SK-N-SH (cell line): ENCODE results near the gene UBAP1L. TPM values are rescaled to one million over a fixed set of nuclear protein-coding genes. Genes with fewer than 3 reads are reported as not detected.
A peak's percentile ranks its signal among the peaks of the same experiment; 100 is the strongest.

Experiments
- CTCF ChIA-PET: fragments of 300-600, 350-600 bp; formaldehyde crosslinking; extraction: SDS; loops from one replicate; lab custom pipeline; 2021; lab: Yijun Ruan, JAX
- POLR2A ChIA-PET: fragments of 350-600 bp; sonication (Branson Sonifier 250); formaldehyde crosslinking; extraction: SDS; loops from one replicate; lab custom pipeline; 2020; ENCODE audit warnings: antibody characterized with exemption, inconsistent platforms; lab: Yijun Ruan, JAX
- DNase-seq: peaks from one replicate; pipeline ENCODE4 v3.0.0; 2012
- H2AFZ ChIP-seq: fragments of 200-600 bp; sonication (generic); 2 replicates; pipeline ENCODE4 v1.8.1; 2016; ENCODE audit warnings: antibody characterized with exemption, mild to moderate bottlenecking, low read depth
- H3F3A ChIP-seq: fragments of 200-600 bp; sonication (generic); replicated peaks from 2 replicates; pipeline ENCODE3; 2016; ENCODE audit warnings: antibody characterized with exemption, mild to moderate bottlenecking; ENCODE audit not compliant: insufficient read depth
- H3K27ac ChIP-seq, 2 experiments: fragments of 200-500 bp in 1 of 2; fragments of 200-600 bp in 1 of 2; sonication (Bioruptor generic) in 1 of 2; sonication (generic), shearing (Covaris generic) in 1 of 2; 2 replicates each; pipeline versions ENCODE4 v1.5.1 to v1.6.1; 2014 to 2016; ENCODE audit warnings: low read depth in 2 of 2, inconsistent platforms in 1 of 2, low read length in 1 of 2, mild to moderate bottlenecking in 1 of 2, mixed read lengths in 1 of 2
- H3K27me3 ChIP-seq: fragments of 200-600 bp; sonication (generic), shearing (Covaris generic); 2 replicates; pipeline ENCODE4 v1.6.1; 2016; ENCODE audit warnings: mixed run types; ENCODE audit not compliant: insufficient read depth
- H3K36me3 ChIP-seq, 2 experiments: fragments of 200-500 bp in 1 of 2; fragments of 200-600 bp in 1 of 2; sonication (Bioruptor generic) in 1 of 2; sonication (generic) in 1 of 2; replicated peaks in 1 of 2; 2 replicates each; pipeline versions ENCODE3 to v1.5.1; 2014 to 2016; ENCODE audit warnings: low read length in 1 of 2, mild to moderate bottlenecking in 1 of 2; ENCODE audit not compliant: insufficient read depth in 2 of 2, control insufficient read depth in 1 of 2
- H3K4me1 ChIP-seq, 2 experiments: fragments of 200-500 bp in 1 of 2; fragments of 200-600 bp in 1 of 2; sonication (Bioruptor generic) in 1 of 2; sonication (generic), shearing (Covaris generic) in 1 of 2; 2 replicates each; pipeline versions ENCODE4 v1.5.1 to v1.6.1; 2014 to 2016; ENCODE audit warnings: low read depth in 1 of 2, low read length in 1 of 2, mixed run types in 1 of 2; ENCODE audit not compliant: insufficient read depth in 2 of 2, control insufficient read depth in 1 of 2
- H3K4me2 ChIP-seq: fragments of 200-600 bp; sonication (generic), shearing (Covaris generic); 2 replicates; pipeline ENCODE4 v1.6.1; 2017; ENCODE audit warnings: mixed run types
- H3K4me3 ChIP-seq, 2 experiments: fragments of 200-500 bp in 1 of 2; fragments of 200-600 bp in 1 of 2; sonication (Bioruptor generic) in 1 of 2; sonication (generic), shearing (Covaris generic) in 1 of 2; 2 replicates each; pipeline versions ENCODE4 v1.5.1 to v1.8.1; 2014 to 2016; ENCODE audit warnings: low read depth in 2 of 2, inconsistent platforms in 1 of 2, low read length in 1 of 2, mild to moderate bottlenecking in 1 of 2, mixed read lengths in 1 of 2, moderate library complexity in 1 of 2
- H3K79me2 ChIP-seq: fragments of 200-600 bp; sonication (generic); 2 replicates; pipeline ENCODE4 v1.8.1; 2017; ENCODE audit warnings: mild to moderate bottlenecking; ENCODE audit not compliant: insufficient read depth
- H3K9ac ChIP-seq: fragments of 200-600 bp; sonication (generic); 2 replicates; pipeline ENCODE4 v1.6.1; 2017; ENCODE audit warnings: mixed run types
- H3K9me2 ChIP-seq: fragments of 200-600 bp; sonication (generic); 2 replicates; pipeline ENCODE4 v1.6.1; 2017; ENCODE audit warnings: mixed run types
- H3K9me3 ChIP-seq: fragments of 200-600 bp; sonication (generic); 2 replicates; pipeline ENCODE4 v1.6.1; 2017; ENCODE audit warnings: mixed run types, mild to moderate bottlenecking, moderate library complexity
- H4K20me1 ChIP-seq: fragments of 200-600 bp; sonication (generic); 2 replicates; pipeline ENCODE4 v1.6.1; 2017; ENCODE audit warnings: mild to moderate bottlenecking, mixed run types; ENCODE audit not compliant: insufficient read depth
- CHD2 ChIP-seq: fragments of 150-350 bp; IDR thresholded peaks from 2 replicates; pipeline ENCODE4 v1.6.1; 2018; ENCODE audit warnings: low read length; ENCODE audit not compliant: partially characterized antibody
- EZH2phosphoT487 ChIP-seq: fragments of 200-600 bp; sonication (generic); IDR thresholded peaks from 2 replicates; pipeline ENCODE4 v1.6.1; 2017; ENCODE audit warnings: low read depth, mixed run types, mild to moderate bottlenecking, antibody characterized with exemption, moderate library complexity, borderline replicate concordance
- FOXM1 ChIP-seq: IDR thresholded peaks from 2 replicates; pipeline ENCODE4 v1.4.0; 2012; ENCODE audit warnings: low read depth, mild to moderate bottlenecking
- JUND ChIP-seq: IDR thresholded peaks from 2 replicates; pipeline ENCODE4 v1.4.0; 2012
- MEF2A ChIP-seq: IDR thresholded peaks from 2 replicates; pipeline ENCODE4 v1.4.0; 2012; ENCODE audit warnings: low read depth, borderline replicate concordance
- MXI1 ChIP-seq: IDR thresholded peaks from 2 replicates; pipeline ENCODE4 v1.6.1; 2012; ENCODE audit warnings: mild to moderate bottlenecking, low read depth, low read length, improper control_type of control experiment
- NFIC ChIP-seq: IDR thresholded peaks from 2 replicates; pipeline ENCODE4 v1.4.0; 2012; ENCODE audit warnings: borderline replicate concordance
- POLR2AphosphoS5 ChIP-seq: IDR thresholded peaks from 2 replicates; pipeline ENCODE4 v1.6.1; 2012; ENCODE audit warnings: low read depth, low read length
- RFX5 ChIP-seq: IDR thresholded peaks from 2 replicates; pipeline ENCODE4 v1.6.1; 2012; ENCODE audit warnings: mild to moderate bottlenecking, improper control_type of control experiment, low read length
- RXRA ChIP-seq: IDR thresholded peaks from 2 replicates; pipeline ENCODE4 v1.4.0; 2012; ENCODE audit warnings: low read depth, mild to moderate bottlenecking, borderline replicate concordance
- SIN3A ChIP-seq: IDR thresholded peaks from 2 replicates; pipeline ENCODE4 v1.6.1; 2012; ENCODE audit warnings: low read depth, mild to moderate bottlenecking, low read length, moderate library complexity, borderline replicate concordance
- SMC3 ChIP-seq: IDR thresholded peaks from 2 replicates; pipeline ENCODE4 v1.6.1; 2012; ENCODE audit warnings: low read depth, low read length, improper control_type of control experiment
- TCF12 ChIP-seq: IDR thresholded peaks from 2 replicates; pipeline ENCODE4 v1.4.0; 2012
- TEAD4 ChIP-seq: IDR thresholded peaks from 2 replicates; pipeline ENCODE4 v1.4.0; 2012; ENCODE audit warnings: mild to moderate bottlenecking, borderline replicate concordance; ENCODE audit not compliant: insufficient read depth
- YY1 ChIP-seq: IDR thresholded peaks from 2 replicates; pipeline ENCODE4 v1.4.0; 2012; ENCODE audit warnings: low read depth, mild to moderate bottlenecking
- WGBS: methylation state at CpG from one replicate; pipeline ENCODE4 v1.1.6; 2017; ENCODE audit warnings: low lambda C conversion rate; 5-methylcytosine and 5-hydroxymethylcytosine counted together
- polyA plus RNA-seq, 3 experiments: library from polyadenylated mRNA; depleted of rRNA; stranded (reverse); fragments of >200 nt; gene quantifications; 2 replicates each; pipeline ENCODE4 v1.2.3, GENCODE V29; 2012
- TF ChIP-seq, protein P1 (sequence below): IDR thresholded peaks from 2 replicates; pipeline ENCODE4 v1.6.1; 2012; ENCODE audit warnings: mild to moderate bottlenecking, low read depth, low read length, moderate library complexity
- TF ChIP-seq, protein P2 (sequence below): fragments of 150-350 bp; IDR thresholded peaks from 2 replicates; pipeline ENCODE4 v1.6.1; 2016; ENCODE audit warnings: mild to moderate bottlenecking, low read depth, low read length
- TF ChIP-seq, protein P3 (sequence below): IDR thresholded peaks from 2 replicates; pipeline ENCODE4 v1.4.0; 2012; ENCODE audit warnings: low read depth, borderline replicate concordance
- TF ChIP-seq, protein P4 (sequence below): IDR thresholded peaks from 2 replicates; pipeline ENCODE4 v1.4.0; 2012; ENCODE audit warnings: low read depth, borderline replicate concordance
- TF ChIP-seq, protein P5 (sequence below): IDR thresholded peaks from 2 replicates; pipeline ENCODE4; 2012
- TF ChIP-seq, protein P6 (sequence below): IDR thresholded peaks from 2 replicates; pipeline ENCODE4 v1.4.0; 2012; ENCODE audit warnings: low read depth
- TF ChIP-seq, protein P7 (sequence below): fragments of 200-600 bp; sonication (generic); IDR thresholded peaks from 2 replicates; pipeline ENCODE4 v1.6.1; 2017; ENCODE audit warnings: antibody characterized with exemption, mild to moderate bottlenecking, moderate library complexity

UBAP1L gene
- polyA plus RNA-seq, 1 of the 3 experiments (the other 2 are of a cell fraction), result 1.8 TPM

DNA sequence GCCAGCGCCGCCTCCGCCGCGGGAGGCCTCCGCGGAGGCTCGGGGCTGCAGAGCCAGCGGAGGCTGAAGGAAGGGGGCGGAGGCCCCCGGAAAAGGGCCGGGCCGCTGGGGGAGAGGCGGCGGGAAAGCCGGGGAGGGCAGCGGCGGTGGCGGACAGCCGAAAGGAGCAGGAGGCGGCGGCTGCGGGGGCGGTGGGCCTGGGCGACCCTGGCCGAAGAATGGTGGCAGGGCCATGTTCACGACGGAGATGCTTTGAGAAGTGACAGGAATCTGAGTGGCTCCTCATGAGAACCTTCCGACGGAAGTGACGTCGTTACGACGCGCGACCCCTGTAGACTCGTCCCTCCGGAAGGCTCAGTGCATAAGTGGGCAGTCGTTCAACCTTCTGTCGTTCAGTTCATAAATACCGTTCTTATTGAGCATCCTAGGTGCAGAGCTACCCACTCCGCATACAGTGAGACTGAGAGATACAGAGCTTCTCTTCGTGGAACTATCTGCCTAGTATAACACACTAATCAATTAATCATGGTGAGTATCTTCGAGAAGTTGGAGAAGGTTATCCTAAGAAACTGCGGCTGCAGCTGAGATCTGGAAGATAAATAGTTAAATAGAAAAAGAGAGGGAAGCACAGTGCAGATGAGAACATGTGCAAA lies 18.7 kb upstream of the UBAP1L start, which contains the start of gene PDCD7:
TSS of gene PDCD7 (minus strand) at position 261 of the 653 bp plus-strand sequence. CDS start at position 234, 27 bp downstream.
- Histone ChIP-seq H3K9me3 (no peaks in the 10 kb centered on the region), H3K4me2 (peak within 1 kb of the TSS; percentile 98), H3K79me2 (peaks cover 43% of the 10 kb centered on the region), H2AFZ (peak within 1 kb of the TSS; percentile 99), H3K4me3 (peak within 1 kb of the TSS; percentile 73 to 80), H3K4me1 (peaks cover 0 to 6% of the 10 kb centered on the region in 2 experiments; a peak in 1 of 4 replicates), H3K9me2 (no peaks in the 10 kb centered on the region), H3K27ac (peak within 1 kb of the TSS; percentile 82 to 88), H3F3A (no peaks in the 10 kb centered on the region), H4K20me1 (peaks cover 27% of the 10 kb centered on the region), H3K36me3 (peaks cover 7 to 10% of the 10 kb centered on the region in 2 experiments), H3K27me3 (no peaks in the 10 kb centered on the region), H3K9ac (peak within 1 kb of the TSS; percentile 88)
- POLR2A ChIA-PET, result interaction anchor here (0.9 kb wide), 1 partner anchor 171 kb away, joined by 5 read pairs; the partner anchor contains the start of gene RNU5B-1
- WGBS, result under 1% methylated on average over 27 of the region's 45 CpGs
- CTCF ChIA-PET, result interaction anchor here (0.6 to 1.5 kb wide), 4 partner anchors 19 to 624 kb away, joined by 3 to 4 read pairs (median 3); partner anchors contain the start of gene UBAP1L
- DNase-seq, result peak; percentile 94
- TF ChIP-seq, protein P1, sequence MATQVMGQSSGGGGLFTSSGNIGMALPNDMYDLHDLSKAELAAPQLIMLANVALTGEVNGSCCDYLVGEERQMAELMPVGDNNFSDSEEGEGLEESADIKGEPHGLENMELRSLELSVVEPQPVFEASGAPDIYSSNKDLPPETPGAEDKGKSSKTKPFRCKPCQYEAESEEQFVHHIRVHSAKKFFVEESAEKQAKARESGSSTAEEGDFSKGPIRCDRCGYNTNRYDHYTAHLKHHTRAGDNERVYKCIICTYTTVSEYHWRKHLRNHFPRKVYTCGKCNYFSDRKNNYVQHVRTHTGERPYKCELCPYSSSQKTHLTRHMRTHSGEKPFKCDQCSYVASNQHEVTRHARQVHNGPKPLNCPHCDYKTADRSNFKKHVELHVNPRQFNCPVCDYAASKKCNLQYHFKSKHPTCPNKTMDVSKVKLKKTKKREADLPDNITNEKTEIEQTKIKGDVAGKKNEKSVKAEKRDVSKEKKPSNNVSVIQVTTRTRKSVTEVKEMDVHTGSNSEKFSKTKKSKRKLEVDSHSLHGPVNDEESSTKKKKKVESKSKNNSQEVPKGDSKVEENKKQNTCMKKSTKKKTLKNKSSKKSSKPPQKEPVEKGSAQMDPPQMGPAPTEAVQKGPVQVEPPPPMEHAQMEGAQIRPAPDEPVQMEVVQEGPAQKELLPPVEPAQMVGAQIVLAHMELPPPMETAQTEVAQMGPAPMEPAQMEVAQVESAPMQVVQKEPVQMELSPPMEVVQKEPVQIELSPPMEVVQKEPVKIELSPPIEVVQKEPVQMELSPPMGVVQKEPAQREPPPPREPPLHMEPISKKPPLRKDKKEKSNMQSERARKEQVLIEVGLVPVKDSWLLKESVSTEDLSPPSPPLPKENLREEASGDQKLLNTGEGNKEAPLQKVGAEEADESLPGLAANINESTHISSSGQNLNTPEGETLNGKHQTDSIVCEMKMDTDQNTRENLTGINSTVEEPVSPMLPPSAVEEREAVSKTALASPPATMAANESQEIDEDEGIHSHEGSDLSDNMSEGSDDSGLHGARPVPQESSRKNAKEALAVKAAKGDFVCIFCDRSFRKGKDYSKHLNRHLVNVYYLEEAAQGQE, result peak; percentile 12; the same call in 1 of the 2 replicates
- no peak for TF ChIP-seq EZH2phosphoT487
- TF ChIP-seq POLR2AphosphoS5, result peak; percentile 94
- no peak for TF ChIP-seq FOXM1
- no peak for TF ChIP-seq TCF12
- TF ChIP-seq, protein P2, sequence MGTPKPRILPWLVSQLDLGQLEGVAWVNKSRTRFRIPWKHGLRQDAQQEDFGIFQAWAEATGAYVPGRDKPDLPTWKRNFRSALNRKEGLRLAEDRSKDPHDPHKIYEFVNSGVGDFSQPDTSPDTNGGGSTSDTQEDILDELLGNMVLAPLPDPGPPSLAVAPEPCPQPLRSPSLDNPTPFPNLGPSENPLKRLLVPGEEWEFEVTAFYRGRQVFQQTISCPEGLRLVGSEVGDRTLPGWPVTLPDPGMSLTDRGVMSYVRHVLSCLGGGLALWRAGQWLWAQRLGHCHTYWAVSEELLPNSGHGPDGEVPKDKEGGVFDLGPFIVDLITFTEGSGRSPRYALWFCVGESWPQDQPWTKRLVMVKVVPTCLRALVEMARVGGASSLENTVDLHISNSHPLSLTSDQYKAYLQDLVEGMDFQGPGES, result no peak
- TF ChIP-seq, protein P3, sequence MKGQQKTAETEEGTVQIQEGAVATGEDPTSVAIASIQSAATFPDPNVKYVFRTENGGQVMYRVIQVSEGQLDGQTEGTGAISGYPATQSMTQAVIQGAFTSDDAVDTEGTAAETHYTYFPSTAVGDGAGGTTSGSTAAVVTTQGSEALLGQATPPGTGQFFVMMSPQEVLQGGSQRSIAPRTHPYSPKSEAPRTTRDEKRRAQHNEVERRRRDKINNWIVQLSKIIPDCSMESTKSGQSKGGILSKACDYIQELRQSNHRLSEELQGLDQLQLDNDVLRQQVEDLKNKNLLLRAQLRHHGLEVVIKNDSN, result no peak
- TF ChIP-seq, protein P4, sequence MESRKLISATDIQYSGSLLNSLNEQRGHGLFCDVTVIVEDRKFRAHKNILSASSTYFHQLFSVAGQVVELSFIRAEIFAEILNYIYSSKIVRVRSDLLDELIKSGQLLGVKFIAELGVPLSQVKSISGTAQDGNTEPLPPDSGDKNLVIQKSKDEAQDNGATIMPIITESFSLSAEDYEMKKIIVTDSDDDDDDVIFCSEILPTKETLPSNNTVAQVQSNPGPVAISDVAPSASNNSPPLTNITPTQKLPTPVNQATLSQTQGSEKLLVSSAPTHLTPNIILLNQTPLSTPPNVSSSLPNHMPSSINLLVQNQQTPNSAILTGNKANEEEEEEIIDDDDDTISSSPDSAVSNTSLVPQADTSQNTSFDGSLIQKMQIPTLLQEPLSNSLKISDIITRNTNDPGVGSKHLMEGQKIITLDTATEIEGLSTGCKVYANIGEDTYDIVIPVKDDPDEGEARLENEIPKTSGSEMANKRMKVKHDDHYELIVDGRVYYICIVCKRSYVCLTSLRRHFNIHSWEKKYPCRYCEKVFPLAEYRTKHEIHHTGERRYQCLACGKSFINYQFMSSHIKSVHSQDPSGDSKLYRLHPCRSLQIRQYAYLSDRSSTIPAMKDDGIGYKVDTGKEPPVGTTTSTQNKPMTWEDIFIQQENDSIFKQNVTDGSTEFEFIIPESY, result no peak
- TF ChIP-seq MEF2A, result no peak
- TF ChIP-seq, protein P5, sequence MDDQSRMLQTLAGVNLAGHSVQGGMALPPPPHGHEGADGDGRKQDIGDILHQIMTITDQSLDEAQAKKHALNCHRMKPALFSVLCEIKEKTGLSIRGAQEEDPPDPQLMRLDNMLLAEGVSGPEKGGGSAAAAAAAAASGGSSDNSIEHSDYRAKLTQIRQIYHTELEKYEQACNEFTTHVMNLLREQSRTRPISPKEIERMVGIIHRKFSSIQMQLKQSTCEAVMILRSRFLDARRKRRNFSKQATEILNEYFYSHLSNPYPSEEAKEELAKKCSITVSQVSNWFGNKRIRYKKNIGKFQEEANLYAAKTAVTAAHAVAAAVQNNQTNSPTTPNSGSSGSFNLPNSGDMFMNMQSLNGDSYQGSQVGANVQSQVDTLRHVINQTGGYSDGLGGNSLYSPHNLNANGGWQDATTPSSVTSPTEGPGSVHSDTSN, result no peak
- TF ChIP-seq JUND, result no peak
- peak; percentile 67 for TF ChIP-seq CHD2
- no peak for TF ChIP-seq RFX5
- TF ChIP-seq TEAD4, result no peak
- TF ChIP-seq, protein P6, sequence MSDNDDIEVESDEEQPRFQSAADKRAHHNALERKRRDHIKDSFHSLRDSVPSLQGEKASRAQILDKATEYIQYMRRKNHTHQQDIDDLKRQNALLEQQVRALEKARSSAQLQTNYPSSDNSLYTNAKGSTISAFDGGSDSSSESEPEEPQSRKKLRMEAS, result peak; percentile 40; the same call in 1 of the 2 replicates
- no peak for TF ChIP-seq SIN3A
- TF ChIP-seq MXI1, result peak; percentile 88
- no peak for TF ChIP-seq SMC3
- 0 out of 2 replicates have a peak, but pooled peaks have one; percentile 32 for TF ChIP-seq YY1
- TF ChIP-seq RXRA, result no peak
- TF ChIP-seq NFIC, result no peak
- TF ChIP-seq, protein P7, sequence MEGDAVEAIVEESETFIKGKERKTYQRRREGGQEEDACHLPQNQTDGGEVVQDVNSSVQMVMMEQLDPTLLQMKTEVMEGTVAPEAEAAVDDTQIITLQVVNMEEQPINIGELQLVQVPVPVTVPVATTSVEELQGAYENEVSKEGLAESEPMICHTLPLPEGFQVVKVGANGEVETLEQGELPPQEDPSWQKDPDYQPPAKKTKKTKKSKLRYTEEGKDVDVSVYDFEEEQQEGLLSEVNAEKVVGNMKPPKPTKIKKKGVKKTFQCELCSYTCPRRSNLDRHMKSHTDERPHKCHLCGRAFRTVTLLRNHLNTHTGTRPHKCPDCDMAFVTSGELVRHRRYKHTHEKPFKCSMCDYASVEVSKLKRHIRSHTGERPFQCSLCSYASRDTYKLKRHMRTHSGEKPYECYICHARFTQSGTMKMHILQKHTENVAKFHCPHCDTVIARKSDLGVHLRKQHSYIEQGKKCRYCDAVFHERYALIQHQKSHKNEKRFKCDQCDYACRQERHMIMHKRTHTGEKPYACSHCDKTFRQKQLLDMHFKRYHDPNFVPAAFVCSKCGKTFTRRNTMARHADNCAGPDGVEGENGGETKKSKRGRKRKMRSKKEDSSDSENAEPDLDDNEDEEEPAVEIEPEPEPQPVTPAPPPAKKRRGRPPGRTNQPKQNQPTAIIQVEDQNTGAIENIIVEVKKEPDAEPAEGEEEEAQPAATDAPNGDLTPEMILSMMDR, result no peak
